H1 (cell line): ENCODE results near the gene ADCY5. TPM values are rescaled to one million over a fixed set of nuclear protein-coding genes. Genes with fewer than 3 reads are reported as not detected.

Experiments used
- CTCF ChIA-PET: fragments of 300-600 bp; sonication (Branson Sonifier 250); formaldehyde crosslinking; loops from one replicate; lab custom pipeline; 2021; ENCODE audit not compliant: partially characterized antibody; lab: Charles Lee
- POLR2A ChIA-PET: fragments of 300-600 bp; sonication (Branson Sonifier 250); formaldehyde crosslinking; loops from one replicate; lab custom pipeline; 2021; ENCODE audit warnings: inconsistent platforms; ENCODE audit not compliant: partially characterized antibody; lab: Charles Lee
- DNase-seq, 2 experiments: peaks; one replicate each; pipeline versions ENCODE4 v3.0.0 to v3.0.0-alpha.2; 2010 to 2022; ENCODE audit warnings: low spot score in 2 of 2, low read depth in 1 of 2, mixed read lengths in 1 of 2
- FAIRE-seq: peaks from 2 replicates; lab custom pipeline; 2011; peaks lifted over from hg19 to GRCh38; lab: Jason Lieb, UNC
- H2AFZ ChIP-seq: 2 replicates; pipeline ENCODE4 v1.8.1; 2012; ENCODE audit warnings: low read length, inconsistent platforms
- H2AK5ac ChIP-seq: 2 replicates; pipeline ENCODE4 v1.6.1; 2013; ENCODE audit warnings: low read depth, low read length
- H2BK120ac ChIP-seq: replicated peaks from 2 replicates; pipeline ENCODE3; 2013; ENCODE audit warnings: low read depth, low read length, inconsistent platforms
- H2BK12ac ChIP-seq: 2 replicates; pipeline ENCODE4 v1.6.1; 2013; ENCODE audit warnings: low read depth, low read length
- H2BK15ac ChIP-seq: 2 replicates; pipeline ENCODE4 v1.6.1; 2013; ENCODE audit warnings: low read length
- H2BK20ac ChIP-seq: 2 replicates; pipeline ENCODE4 v1.6.1; 2013; ENCODE audit warnings: low read length
- H2BK5ac ChIP-seq: 2 replicates; pipeline ENCODE4 v1.6.1; 2013; ENCODE audit warnings: low read depth, low read length
- H3K14ac ChIP-seq: 2 replicates; pipeline ENCODE4 v1.6.1; 2013; ENCODE audit warnings: inconsistent platforms; ENCODE audit not compliant: insufficient read length
- H3K18ac ChIP-seq: 2 replicates; pipeline ENCODE4 v1.6.1; 2013; ENCODE audit warnings: low read length; ENCODE audit errors: extremely low read depth
- H3K23ac ChIP-seq: 2 replicates; pipeline ENCODE4 v1.6.1; 2013; ENCODE audit warnings: inconsistent platforms; ENCODE audit not compliant: insufficient read length
- H3K23me2 ChIP-seq: 2 replicates; pipeline ENCODE4 v1.6.1; 2013; ENCODE audit warnings: low read depth, low read length
- H3K27ac ChIP-seq: 2 replicates; pipeline ENCODE4 v1.6.1; 2011; ENCODE audit warnings: low read depth, low read length, inconsistent platforms
- H3K27me3 ChIP-seq, 4 experiments: replicated peaks in 1 of 4; 1 replicate in 1 of 4; 2 replicates in 3 of 4; pipeline versions ENCODE4 v1.6.1 to v1.8.1; 2011 to 2013; ENCODE audit warnings: low read length in 3 of 4, mild to moderate bottlenecking in 3 of 4, inconsistent platforms in 2 of 4, mixed read lengths in 2 of 4, moderate library complexity in 1 of 4; ENCODE audit not compliant: control insufficient read depth in 3 of 4, insufficient read depth in 3 of 4; ENCODE audit errors: extremely low read depth in 1 of 4
- H3K36me3 ChIP-seq, 4 experiments: 2 replicates each; pipeline versions ENCODE4 v1.6.1 to v1.8.1; 2011 to 2013; ENCODE audit warnings: mild to moderate bottlenecking in 4 of 4, low read length in 3 of 4, moderate library complexity in 2 of 4, control low read depth in 1 of 4, inconsistent platforms in 1 of 4; ENCODE audit not compliant: insufficient read depth in 4 of 4, control insufficient read depth in 2 of 4
- H3K4ac ChIP-seq: replicated peaks from 2 replicates; pipeline ENCODE3; 2013; ENCODE audit warnings: low read length, low read depth, mixed read lengths, inconsistent platforms; ENCODE audit not compliant: insufficient read length
- H3K4me1 ChIP-seq, 4 experiments: replicated peaks in 1 of 4; 1 replicate in 1 of 4; 2 replicates in 3 of 4; pipeline versions ENCODE4 v1.6.1 to v1.8.1; 2011 to 2013; ENCODE audit warnings: low read length in 3 of 4, inconsistent platforms in 2 of 4, mixed read lengths in 1 of 4; ENCODE audit not compliant: insufficient read depth in 4 of 4, control insufficient read depth in 3 of 4
- H3K4me2 ChIP-seq, 2 experiments: 2 replicates each; pipeline versions ENCODE4 v1.6.1 to v1.8.1; 2011 to 2013; ENCODE audit warnings: low read depth in 2 of 2, low read length in 2 of 2, control low read depth in 1 of 2, inconsistent platforms in 1 of 2, mild to moderate bottlenecking in 1 of 2; ENCODE audit not compliant: insufficient read depth in 1 of 2
- H3K4me3 ChIP-seq, 4 experiments: fragments of 200-600, 300-600 bp in 1 of 4; sonication (generic), shearing (Covaris generic), sonication (Bioruptor Twin) in 1 of 4; 2 replicates each; pipeline versions ENCODE4 v1.5.1 to v1.8.1; 2011 to 2016; ENCODE audit warnings: low read length in 4 of 4, low read depth in 3 of 4, control low read depth in 2 of 4, inconsistent platforms in 2 of 4, mild to moderate bottlenecking in 2 of 4, mixed read lengths in 1 of 4, moderate library complexity in 1 of 4; ENCODE audit not compliant: insufficient read depth in 2 of 4; ENCODE audit errors: extremely low read depth in 1 of 4
- H3K56ac ChIP-seq: replicated peaks from 2 replicates; pipeline ENCODE3; 2013; ENCODE audit warnings: low read depth, mild to moderate bottlenecking, mixed read lengths, low read length, inconsistent platforms; ENCODE audit not compliant: insufficient read length
- H3K79me1 ChIP-seq: 2 replicates; pipeline ENCODE4 v1.6.1; 2013; ENCODE audit warnings: low read depth, low read length, control low read depth
- H3K79me2 ChIP-seq, 2 experiments: 2 replicates each; pipeline versions ENCODE4 v1.6.1 to v1.8.1; 2012 to 2013; ENCODE audit warnings: low read length in 2 of 2, mild to moderate bottlenecking in 2 of 2, inconsistent platforms in 1 of 2; ENCODE audit not compliant: insufficient read depth in 2 of 2, control insufficient read depth in 1 of 2
- H3K9ac ChIP-seq, 4 experiments: replicated peaks in 1 of 4; 1 replicate in 1 of 4; 2 replicates in 3 of 4; pipeline versions ENCODE4 v1.6.1 to v1.8.1; 2011 to 2013; ENCODE audit warnings: low read depth in 3 of 4, low read length in 3 of 4, control low read depth in 2 of 4, mild to moderate bottlenecking in 2 of 4, moderate library complexity in 2 of 4, inconsistent platforms in 1 of 4; ENCODE audit errors: extremely low read depth in 1 of 4
- H3K9me3 ChIP-seq, 2 experiments: 2 replicates each; pipeline versions ENCODE4 v1.6.1 to v1.8.1; 2012 to 2013; ENCODE audit warnings: mild to moderate bottlenecking in 2 of 2, moderate library complexity in 2 of 2, control low read depth in 1 of 2, inconsistent platforms in 1 of 2, low read depth in 1 of 2, low read length in 1 of 2, mixed read lengths in 1 of 2; ENCODE audit not compliant: insufficient read depth in 2 of 2
- H4K20me1 ChIP-seq, 2 experiments: replicated peaks in 1 of 2; 2 replicates each; pipeline versions ENCODE3 to v1.8.1; 2011 to 2013; ENCODE audit warnings: inconsistent platforms in 2 of 2, low read length in 2 of 2, mild to moderate bottlenecking in 1 of 2; ENCODE audit not compliant: insufficient read depth in 2 of 2, control insufficient read depth in 1 of 2
- H4K5ac ChIP-seq: 2 replicates; pipeline ENCODE4 v1.6.1; 2013; ENCODE audit warnings: low read length, low read depth, mixed read lengths, inconsistent platforms; ENCODE audit not compliant: insufficient read length
- H4K8ac ChIP-seq: 2 replicates; pipeline ENCODE4 v1.8.0; 2013; ENCODE audit warnings: mild to moderate bottlenecking, moderate library complexity, low read length, inconsistent platforms; ENCODE audit not compliant: insufficient read depth; ENCODE audit errors: extremely low read depth
- H4K91ac ChIP-seq: replicated peaks from 2 replicates; pipeline ENCODE3; 2013; ENCODE audit warnings: low read length, mixed read lengths, inconsistent platforms; ENCODE audit not compliant: insufficient read length
- ASH2L ChIP-seq: fragments of 200-600, 300-600 bp; sonication (generic); IDR thresholded peaks from one replicate; pipeline ENCODE4 v1.7.1; 2017; ENCODE audit warnings: low read length
- BACH1 ChIP-seq: IDR thresholded peaks from 2 replicates; pipeline ENCODE4 v1.6.1; 2012; ENCODE audit warnings: low read length, improper control_type of control experiment
- BCL11A ChIP-seq, 2 experiments: IDR thresholded peaks; one replicate each; pipeline ENCODE4 v1.6.1; 2011; ENCODE audit warnings: low read depth in 2 of 2, low read length in 2 of 2, mild to moderate bottlenecking in 2 of 2
- CBX5 ChIP-seq: fragments of 300-800, 300-1000 bp; sonication (generic); IDR thresholded peaks from 2 replicates; pipeline ENCODE4 v1.7.1; 2016; ENCODE audit warnings: antibody characterized with exemption, low read length, low read depth
- GTF2F1 ChIP-seq: IDR thresholded peaks from 2 replicates; pipeline ENCODE4 v1.6.1; 2012; ENCODE audit warnings: low read depth, low read length, improper control_type of control experiment, borderline replicate concordance
- KDM4A ChIP-seq: IDR thresholded peaks from one replicate; pipeline ENCODE4 v1.7.1; 2012; ENCODE audit warnings: low read depth, mild to moderate bottlenecking, moderate library complexity, low read length, inconsistent platforms; ENCODE audit not compliant: severe bottlenecking
- PHF8 ChIP-seq: fragments of 200-600 bp; sonication (generic); conservative IDR thresholded peaks from 2 replicates; pipeline ENCODE4 v1.7.1; 2012; ENCODE audit warnings: low read depth, mild to moderate bottlenecking, inconsistent platforms, low read length, moderate library complexity
- RXRA ChIP-seq: IDR thresholded peaks from 2 replicates; pipeline ENCODE4 v1.6.1; 2011; ENCODE audit warnings: low read depth, mild to moderate bottlenecking, low read length, moderate library complexity; ENCODE audit not compliant: insufficient read depth
- SIX5 ChIP-seq: IDR thresholded peaks from 2 replicates; pipeline ENCODE4 v1.6.1; 2011; ENCODE audit warnings: mild to moderate bottlenecking, low read depth, low read length
- SUZ12 ChIP-seq: fragments of 200-600 bp; sonication (generic); IDR thresholded peaks from 2 replicates; pipeline ENCODE4 v1.6.1; 2012; ENCODE audit warnings: mild to moderate bottlenecking, inconsistent platforms, low read length, moderate library complexity, mixed read lengths
- TCF12 ChIP-seq: IDR thresholded peaks from 2 replicates; pipeline ENCODE4 v1.6.1; 2011; ENCODE audit warnings: low read depth, mild to moderate bottlenecking, low read length
- USF2 ChIP-seq: IDR thresholded peaks from 2 replicates; pipeline ENCODE4 v1.6.1; 2011; ENCODE audit warnings: low read length, improper control_type of control experiment
- WGBS, 2 experiments: shearing (Covaris generic) in 1 of 2; methylation state at CpG; one replicate each; pipeline versions ENCODE4 v1.1.6 to v1.1.7; 2013 to 2015; ENCODE audit warnings: low lambda C conversion rate in 2 of 2, mixed read lengths in 2 of 2, inconsistent platforms in 1 of 2, low coverage in 1 of 2, missing lambda C conversion rate in 1 of 2; ENCODE audit not compliant: insufficient replicate concordance in 2 of 2, insufficient coverage in 1 of 2, insufficient read length in 1 of 2; ENCODE audit errors: extremely low coverage in 1 of 2, missing lambda C conversion rate in 1 of 2; 5-methylcytosine and 5-hydroxymethylcytosine counted together
- polyA plus RNA-seq, 7 experiments: library from polyadenylated mRNA; depleted of rRNA in 3 of 7; stranded (reverse) in 5 of 7; unstranded in 2 of 7; fragments of >200 nt in 5 of 7; fragments of 200-250 nt in 2 of 7; gene quantifications; 1 replicate in 5 of 7; 2 replicates in 1 of 7; 4 replicates in 1 of 7; pipeline versions ENCODE4 v1.2.1 to v1.2.3, GENCODE V29; 2011 to 2013; ENCODE audit warnings: missing spikeins in 2 of 7, mixed read lengths in 2 of 7
- total RNA-seq: library from RNA; stranded (reverse); fragmentation: NEBNext Ultra II Directional; extraction: Animal tissue kit (Norgen Biotek cat#: 25700); gene quantifications from 2 replicates; pipeline ENCODE4 v1.2.1, GENCODE V29; 2021

ADCY5 gene
- total and polyA plus RNA-seq, 2 of the 8 experiments (the other 6 are each of a cell fraction or from before 2014, with no cell fraction given) = 18.9 to 40.8 TPM

GRCh38 chr3:123476967-123477750 lies 28.3 kb upstream of the ADCY5 start:
- no peak overlapping the region for H2BK120ac ChIP-seq
- TF ChIP-seq SIX5 (no peak), PHF8 (no peak), CBX5 (no peak), RXRA (no peak), ASH2L (no peak), GTF2F1 (no peak), USF2 (no peak), BCL11A (IDR thresholded peaks at IDR 0.05; ENCODE audit: low read depth in 2 of 2, low read length in 2 of 2) (no peak), BACH1 (no peak), KDM4A (no peak), SUZ12 (no peak), TCF12 (no peak)
- TF ChIP-seq, all 59 proteins: peak for 0
- Histone ChIP-seq H3K79me2 (no peaks in the 10 kb centered on the region), H3K4me3 (no peak overlapping the region), H3K18ac (no peak overlapping the region), H3K36me3 (no peaks in the 10 kb centered on the region), H3K27ac (no peak overlapping the region), H2BK12ac (no peak overlapping the region), H3K23me2 (no peaks in the 10 kb centered on the region), H3K14ac (no peak overlapping the region), H3K79me1 (no peaks in the 10 kb centered on the region), H3K27me3 (no peaks in the 10 kb centered on the region; a peak in 1 of 7 replicates), H3K9me3 (no peaks in the 10 kb centered on the region), H4K20me1 (no peaks in the 10 kb centered on the region), H2BK5ac (no peak overlapping the region), H4K8ac (no peak overlapping the region), H3K56ac (no peak overlapping the region), H2AFZ (no peak overlapping the region), H3K4me1 (no peaks in the 10 kb centered on the region), H4K91ac (no peak overlapping the region), H2AK5ac (no peak overlapping the region), H3K9ac (no peak overlapping the region), H3K4me2 (no peak overlapping the region), H2BK20ac (no peak overlapping the region), H2BK15ac (no peak overlapping the region), H3K4ac (no peak overlapping the region), H3K23ac (no peak overlapping the region), H4K5ac (no peak overlapping the region)
- WGBS, 2 experiments = 85% methylated on average over 15 of the region's 15 CpGs; no CpG with 5 or more reads in 1 of the 2 experiments
- FAIRE-seq (no peak), DNase-seq (no peak)
- ChIA-PET CTCF (interaction anchor here (0.8 to 3.2 kb wide), 16 partner anchors 8 to 148 kb away, joined by 3 to 18 read pairs (median 4); partner anchors contain the start of gene ADCY5), POLR2A (no interaction called here)
